ENCODE data around the gene ATP11A.

DNA sequence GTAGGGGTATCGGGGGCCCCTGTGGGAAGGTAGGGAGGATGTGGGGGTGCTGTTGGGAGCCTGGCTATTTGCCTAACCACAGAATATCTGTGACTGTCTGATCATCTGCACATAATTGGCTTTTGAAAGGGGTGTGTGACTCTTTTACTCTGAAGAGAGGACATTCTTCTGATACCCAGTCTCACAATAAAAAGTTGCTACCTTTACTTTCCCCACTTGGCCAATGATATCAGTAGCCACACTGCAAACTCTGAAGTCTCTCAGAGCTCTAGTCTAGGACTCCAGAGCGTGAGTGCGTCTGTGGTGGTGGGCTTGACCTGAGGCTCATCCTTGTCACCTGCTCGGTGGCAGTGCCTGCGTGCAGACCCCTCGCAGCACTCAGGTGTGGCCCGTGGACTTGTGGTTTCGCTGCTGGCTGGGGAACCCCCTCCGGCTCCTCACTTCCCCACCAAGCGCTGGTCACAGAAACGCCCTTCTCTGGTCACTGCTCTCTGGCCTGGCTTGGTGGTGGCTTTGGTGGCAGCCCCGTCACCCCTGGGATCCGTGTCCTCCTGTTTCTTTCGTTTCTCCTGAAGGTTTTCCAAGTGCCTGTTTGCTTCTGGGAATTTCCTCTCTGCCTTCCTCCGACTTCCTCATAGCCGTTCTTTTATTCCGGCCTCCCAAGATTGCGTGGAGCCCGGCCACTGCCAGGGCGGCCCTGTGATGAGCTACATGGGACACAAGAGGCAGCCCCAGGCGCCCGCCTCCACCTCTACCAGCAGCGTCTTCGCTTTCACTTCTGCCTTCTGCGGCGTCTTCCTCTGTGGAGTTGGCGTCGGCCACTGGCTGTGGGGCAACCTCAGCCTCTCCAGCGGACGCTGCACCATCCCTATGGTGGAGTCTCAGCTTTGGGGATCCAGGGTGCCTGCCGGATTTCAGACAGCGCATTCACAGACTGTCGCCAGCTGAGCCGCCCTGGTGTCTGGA, 78.0 kb downstream of the ATP11A start:
- TF ChIP-seq, protein P1, sequence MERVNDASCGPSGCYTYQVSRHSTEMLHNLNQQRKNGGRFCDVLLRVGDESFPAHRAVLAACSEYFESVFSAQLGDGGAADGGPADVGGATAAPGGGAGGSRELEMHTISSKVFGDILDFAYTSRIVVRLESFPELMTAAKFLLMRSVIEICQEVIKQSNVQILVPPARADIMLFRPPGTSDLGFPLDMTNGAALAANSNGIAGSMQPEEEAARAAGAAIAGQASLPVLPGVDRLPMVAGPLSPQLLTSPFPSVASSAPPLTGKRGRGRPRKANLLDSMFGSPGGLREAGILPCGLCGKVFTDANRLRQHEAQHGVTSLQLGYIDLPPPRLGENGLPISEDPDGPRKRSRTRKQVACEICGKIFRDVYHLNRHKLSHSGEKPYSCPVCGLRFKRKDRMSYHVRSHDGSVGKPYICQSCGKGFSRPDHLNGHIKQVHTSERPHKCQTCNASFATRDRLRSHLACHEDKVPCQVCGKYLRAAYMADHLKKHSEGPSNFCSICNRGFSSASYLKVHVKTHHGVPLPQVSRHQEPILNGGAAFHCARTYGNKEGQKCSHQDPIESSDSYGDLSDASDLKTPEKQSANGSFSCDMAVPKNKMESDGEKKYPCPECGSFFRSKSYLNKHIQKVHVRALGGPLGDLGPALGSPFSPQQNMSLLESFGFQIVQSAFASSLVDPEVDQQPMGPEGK (tag by site-specific recombination; IDR thresholded peaks at IDR 0.05): no peak
- TF ChIP-seq, protein P2, sequence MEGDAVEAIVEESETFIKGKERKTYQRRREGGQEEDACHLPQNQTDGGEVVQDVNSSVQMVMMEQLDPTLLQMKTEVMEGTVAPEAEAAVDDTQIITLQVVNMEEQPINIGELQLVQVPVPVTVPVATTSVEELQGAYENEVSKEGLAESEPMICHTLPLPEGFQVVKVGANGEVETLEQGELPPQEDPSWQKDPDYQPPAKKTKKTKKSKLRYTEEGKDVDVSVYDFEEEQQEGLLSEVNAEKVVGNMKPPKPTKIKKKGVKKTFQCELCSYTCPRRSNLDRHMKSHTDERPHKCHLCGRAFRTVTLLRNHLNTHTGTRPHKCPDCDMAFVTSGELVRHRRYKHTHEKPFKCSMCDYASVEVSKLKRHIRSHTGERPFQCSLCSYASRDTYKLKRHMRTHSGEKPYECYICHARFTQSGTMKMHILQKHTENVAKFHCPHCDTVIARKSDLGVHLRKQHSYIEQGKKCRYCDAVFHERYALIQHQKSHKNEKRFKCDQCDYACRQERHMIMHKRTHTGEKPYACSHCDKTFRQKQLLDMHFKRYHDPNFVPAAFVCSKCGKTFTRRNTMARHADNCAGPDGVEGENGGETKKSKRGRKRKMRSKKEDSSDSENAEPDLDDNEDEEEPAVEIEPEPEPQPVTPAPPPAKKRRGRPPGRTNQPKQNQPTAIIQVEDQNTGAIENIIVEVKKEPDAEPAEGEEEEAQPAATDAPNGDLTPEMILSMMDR (tag by site-specific recombination; IDR thresholded peaks at IDR 0.05): no peak
- TF ChIP-seq, protein P3, sequence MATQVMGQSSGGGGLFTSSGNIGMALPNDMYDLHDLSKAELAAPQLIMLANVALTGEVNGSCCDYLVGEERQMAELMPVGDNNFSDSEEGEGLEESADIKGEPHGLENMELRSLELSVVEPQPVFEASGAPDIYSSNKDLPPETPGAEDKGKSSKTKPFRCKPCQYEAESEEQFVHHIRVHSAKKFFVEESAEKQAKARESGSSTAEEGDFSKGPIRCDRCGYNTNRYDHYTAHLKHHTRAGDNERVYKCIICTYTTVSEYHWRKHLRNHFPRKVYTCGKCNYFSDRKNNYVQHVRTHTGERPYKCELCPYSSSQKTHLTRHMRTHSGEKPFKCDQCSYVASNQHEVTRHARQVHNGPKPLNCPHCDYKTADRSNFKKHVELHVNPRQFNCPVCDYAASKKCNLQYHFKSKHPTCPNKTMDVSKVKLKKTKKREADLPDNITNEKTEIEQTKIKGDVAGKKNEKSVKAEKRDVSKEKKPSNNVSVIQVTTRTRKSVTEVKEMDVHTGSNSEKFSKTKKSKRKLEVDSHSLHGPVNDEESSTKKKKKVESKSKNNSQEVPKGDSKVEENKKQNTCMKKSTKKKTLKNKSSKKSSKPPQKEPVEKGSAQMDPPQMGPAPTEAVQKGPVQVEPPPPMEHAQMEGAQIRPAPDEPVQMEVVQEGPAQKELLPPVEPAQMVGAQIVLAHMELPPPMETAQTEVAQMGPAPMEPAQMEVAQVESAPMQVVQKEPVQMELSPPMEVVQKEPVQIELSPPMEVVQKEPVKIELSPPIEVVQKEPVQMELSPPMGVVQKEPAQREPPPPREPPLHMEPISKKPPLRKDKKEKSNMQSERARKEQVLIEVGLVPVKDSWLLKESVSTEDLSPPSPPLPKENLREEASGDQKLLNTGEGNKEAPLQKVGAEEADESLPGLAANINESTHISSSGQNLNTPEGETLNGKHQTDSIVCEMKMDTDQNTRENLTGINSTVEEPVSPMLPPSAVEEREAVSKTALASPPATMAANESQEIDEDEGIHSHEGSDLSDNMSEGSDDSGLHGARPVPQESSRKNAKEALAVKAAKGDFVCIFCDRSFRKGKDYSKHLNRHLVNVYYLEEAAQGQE (tag by site-specific recombination; IDR thresholded peaks at IDR 0.05): no peak
- TF ChIP-seq MZF1 (tag by site-specific recombination; IDR thresholded peaks at IDR 0.05; ENCODE audit: borderline replicate concordance): no peak
- TF ChIP-seq, protein P4, sequence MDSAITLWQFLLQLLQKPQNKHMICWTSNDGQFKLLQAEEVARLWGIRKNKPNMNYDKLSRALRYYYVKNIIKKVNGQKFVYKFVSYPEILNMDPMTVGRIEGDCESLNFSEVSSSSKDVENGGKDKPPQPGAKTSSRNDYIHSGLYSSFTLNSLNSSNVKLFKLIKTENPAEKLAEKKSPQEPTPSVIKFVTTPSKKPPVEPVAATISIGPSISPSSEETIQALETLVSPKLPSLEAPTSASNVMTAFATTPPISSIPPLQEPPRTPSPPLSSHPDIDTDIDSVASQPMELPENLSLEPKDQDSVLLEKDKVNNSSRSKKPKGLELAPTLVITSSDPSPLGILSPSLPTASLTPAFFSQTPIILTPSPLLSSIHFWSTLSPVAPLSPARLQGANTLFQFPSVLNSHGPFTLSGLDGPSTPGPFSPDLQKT (IDR thresholded peaks at IDR 0.05; ENCODE audit: borderline replicate concordance, low read depth, low read length): no peak
- no peak for TF ChIP-seq YY1 (tag by site-specific recombination; IDR thresholded peaks at IDR 0.05)
- no peak for TF ChIP-seq ZSCAN30 (tag by site-specific recombination; IDR thresholded peaks at IDR 0.05)
- no peak for TF ChIP-seq ZNF658 (tag by site-specific recombination; IDR thresholded peaks at IDR 0.05)
- TF ChIP-seq, protein P5, sequence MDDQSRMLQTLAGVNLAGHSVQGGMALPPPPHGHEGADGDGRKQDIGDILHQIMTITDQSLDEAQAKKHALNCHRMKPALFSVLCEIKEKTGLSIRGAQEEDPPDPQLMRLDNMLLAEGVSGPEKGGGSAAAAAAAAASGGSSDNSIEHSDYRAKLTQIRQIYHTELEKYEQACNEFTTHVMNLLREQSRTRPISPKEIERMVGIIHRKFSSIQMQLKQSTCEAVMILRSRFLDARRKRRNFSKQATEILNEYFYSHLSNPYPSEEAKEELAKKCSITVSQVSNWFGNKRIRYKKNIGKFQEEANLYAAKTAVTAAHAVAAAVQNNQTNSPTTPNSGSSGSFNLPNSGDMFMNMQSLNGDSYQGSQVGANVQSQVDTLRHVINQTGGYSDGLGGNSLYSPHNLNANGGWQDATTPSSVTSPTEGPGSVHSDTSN (CRISPR knock-in tag; IDR thresholded peaks at IDR 0.05): no peak
- TF ChIP-seq ZNF133 (tag by site-specific recombination; IDR thresholded peaks at IDR 0.05): no peak
- no peak for TF ChIP-seq ZNF514 (tag by site-specific recombination; IDR thresholded peaks at IDR 0.05)

Measured in HEK293 (cell line).